Activated CD4-positive, alpha-beta T cell treated with anti-CD3 and anti-CD28 coated beads, Interleukin-10, Interleukin-2, amounts not matched to agents 100 ng/mL and 50 ng/mL, durations not matched to agents 16 hours and 8 hours (primary cell): ENCODE measurements around the gene MAPKAPK3.
"Not testable (repeated sequence)": the region's sequence is repeated elsewhere in the genome, so short reads cannot be mapped to it uniquely, and the experiment has no call there.

Experiments used
- DNase-seq: peaks from one replicate; pipeline ENCODE4 v3.0.0-alpha.2; 2020

MAPKAPK3 gene

GRCh38 chr3:50657816-50658215 is 40.9 kb downstream of the MAPKAPK3 start:
- no peak for DNase-seq

GRCh38 chr3:50658416-50658815 is 41.5 kb downstream of the MAPKAPK3 start:
- DNase-seq = no peak

- DNase-seq = no peak
Measured at GRCh38 chr3:50658831-50659230, 41.9 kb downstream of the MAPKAPK3 start.

- DNase-seq = no peak
Measured at GRCh38 chr3:50660386-50660785, 43.4 kb downstream of the MAPKAPK3 start.

GRCh38 chr3:50661321-50661837 is 44.4 kb downstream of the MAPKAPK3 start:
- no peak for DNase-seq

GRCh38 chr3:50662408-50662807 is 45.5 kb downstream of the MAPKAPK3 start:
- DNase-seq = no peak

GRCh38 chr3:50665081-50665840 is 48.3 kb downstream of the MAPKAPK3 start:
- DNase-seq = no peak

GRCh38 chr3:50665841-50666115 is 48.8 kb downstream of the MAPKAPK3 start:
- not testable (repeated sequence) for DNase-seq

GRCh38 chr3:50666837-50667236 is 49.9 kb downstream of the MAPKAPK3 start:
- no peak for DNase-seq

GRCh38 chr3:50671331-50671730 is 54.4 kb downstream of the MAPKAPK3 start:
- DNase-seq = no peak

GRCh38 chr3:50672656-50673055 is 55.7 kb downstream of the MAPKAPK3 start:
- DNase-seq = no peak

- DNase-seq = no peak
Measured at GRCh38 chr3:50673931-50674330, 57.0 kb downstream of the MAPKAPK3 start.

GRCh38 chr3:50674349-50675178 is 57.6 kb downstream of the MAPKAPK3 start, which contains the start of gene DOCK3:
Gene DOCK3 (plus strand): TSS chr3:50674927. CDS start chr3:50675264, 337 bp downstream.
- peak; percentile 64 for DNase-seq

- DNase-seq = peak; percentile 67
Measured at GRCh38 chr3:50675179-50676030, 58.5 kb downstream of the MAPKAPK3 start.

- DNase-seq = no peak
Measured at GRCh38 chr3:50676031-50676705, 59.2 kb downstream of the MAPKAPK3 start.

- DNase-seq = no peak
Measured at GRCh38 chr3:50687127-50687751, 70.3 kb downstream of the MAPKAPK3 start.

- DNase-seq = no peak
Measured at GRCh38 chr3:50687916-50688315, 71.0 kb downstream of the MAPKAPK3 start.

- not testable (repeated sequence) for DNase-seq
Measured at GRCh38 chr3:50688602-50689001, 71.7 kb downstream of the MAPKAPK3 start.

GRCh38 chr3:50689558-50689957 is 72.6 kb downstream of the MAPKAPK3 start:
- DNase-seq = no peak

GRCh38 chr3:50695031-50695430 is 78.1 kb downstream of the MAPKAPK3 start:
- DNase-seq = no peak

- DNase-seq = no peak
Measured at GRCh38 chr3:50696276-50696675, 79.3 kb downstream of the MAPKAPK3 start.

- DNase-seq = no peak
Measured at GRCh38 chr3:50698269-50698668, 81.3 kb downstream of the MAPKAPK3 start.
